Neural progenitor cell (in vitro differentiated cells): ENCODE data around the gene CREBBP.

Experiments
- EZH2 ChIP-seq: fragments of 200-600 bp; sonication (generic); IDR thresholded peaks from 2 replicates; pipeline ENCODE4 v1.6.1; 2017; ENCODE audit warnings: antibody characterized with exemption, mild to moderate bottlenecking, moderate library complexity
- EZH2phosphoT487 ChIP-seq: fragments of 200-600 bp; sonication (generic); IDR thresholded peaks from 2 replicates; pipeline ENCODE4 v1.6.1; 2017; ENCODE audit warnings: antibody characterized with exemption
- TF ChIP-seq, protein P1 (sequence below): fragments of 200-600 bp; sonication (generic); IDR thresholded peaks from 2 replicates; pipeline ENCODE4 v1.5.1; 2017; ENCODE audit warnings: antibody characterized with exemption, mild to moderate bottlenecking

DNA sequence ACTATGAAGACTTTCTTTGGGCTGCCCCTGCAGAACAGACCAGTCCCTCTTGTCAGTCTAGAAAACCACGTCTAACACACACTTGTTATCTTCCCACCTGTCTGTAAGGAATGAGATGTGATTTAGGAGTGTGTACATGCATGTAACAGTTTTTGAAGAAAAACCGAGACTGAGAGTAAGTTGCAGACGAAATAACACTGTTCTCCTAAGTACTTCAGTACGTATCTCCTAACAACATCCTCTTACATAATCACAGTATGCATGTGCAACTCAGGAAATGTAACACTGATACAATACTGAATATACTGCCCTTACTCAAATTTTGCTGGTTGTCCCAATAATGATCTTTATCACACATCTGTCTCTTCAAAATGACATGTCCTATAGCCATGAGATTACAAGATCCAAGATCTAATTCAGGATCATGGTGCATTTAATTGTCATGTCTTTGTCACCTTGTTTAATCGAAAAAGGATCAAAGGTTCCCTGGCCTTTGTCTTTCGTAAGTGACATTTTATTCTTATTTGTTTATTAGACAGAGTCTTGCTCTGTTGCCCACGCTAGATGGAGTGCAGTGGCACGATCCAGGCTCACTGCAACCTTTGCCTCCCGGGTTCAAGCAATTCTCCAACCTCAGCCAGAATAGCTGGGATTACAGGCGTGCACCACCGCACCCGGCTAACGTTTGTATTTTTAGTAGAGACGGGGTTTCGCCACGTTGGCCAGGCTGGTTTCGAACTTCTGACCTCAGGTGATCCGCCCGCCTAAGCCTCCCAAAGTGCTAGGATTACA lies 25.6 kb downstream of the CREBBP start:
- TF ChIP-seq, protein P1, sequence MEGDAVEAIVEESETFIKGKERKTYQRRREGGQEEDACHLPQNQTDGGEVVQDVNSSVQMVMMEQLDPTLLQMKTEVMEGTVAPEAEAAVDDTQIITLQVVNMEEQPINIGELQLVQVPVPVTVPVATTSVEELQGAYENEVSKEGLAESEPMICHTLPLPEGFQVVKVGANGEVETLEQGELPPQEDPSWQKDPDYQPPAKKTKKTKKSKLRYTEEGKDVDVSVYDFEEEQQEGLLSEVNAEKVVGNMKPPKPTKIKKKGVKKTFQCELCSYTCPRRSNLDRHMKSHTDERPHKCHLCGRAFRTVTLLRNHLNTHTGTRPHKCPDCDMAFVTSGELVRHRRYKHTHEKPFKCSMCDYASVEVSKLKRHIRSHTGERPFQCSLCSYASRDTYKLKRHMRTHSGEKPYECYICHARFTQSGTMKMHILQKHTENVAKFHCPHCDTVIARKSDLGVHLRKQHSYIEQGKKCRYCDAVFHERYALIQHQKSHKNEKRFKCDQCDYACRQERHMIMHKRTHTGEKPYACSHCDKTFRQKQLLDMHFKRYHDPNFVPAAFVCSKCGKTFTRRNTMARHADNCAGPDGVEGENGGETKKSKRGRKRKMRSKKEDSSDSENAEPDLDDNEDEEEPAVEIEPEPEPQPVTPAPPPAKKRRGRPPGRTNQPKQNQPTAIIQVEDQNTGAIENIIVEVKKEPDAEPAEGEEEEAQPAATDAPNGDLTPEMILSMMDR: no peak
- TF ChIP-seq EZH2: no peak
- TF ChIP-seq EZH2phosphoT487: no peak
